DOHH2 (cell line): Measurements from ENCODE around the gene APBA2.
"Not testable (repeated sequence)": the region's sequence is repeated elsewhere in the genome, so short reads cannot be mapped to it uniquely, and the experiment has no call there.

Experiments
- H3F3A ChIP-seq: fragments of 200-600 bp; sonication (generic), shearing (Covaris generic); 2 replicates; pipeline ENCODE4 v1.6.0; 2016; ENCODE audit warnings: antibody characterized with exemption, mild to moderate bottlenecking; ENCODE audit not compliant: control insufficient read depth, insufficient read depth
- H3K27ac ChIP-seq: fragments of 200-600 bp; sonication (generic); 2 replicates; pipeline ENCODE4 v1.5.1; 2014; ENCODE audit warnings: low read depth, mild to moderate bottlenecking, low read length, moderate library complexity
- H3K27me3 ChIP-seq: fragments of 200-600 bp; sonication (generic); 2 replicates; pipeline ENCODE4 v1.6.1; 2014; ENCODE audit warnings: mild to moderate bottlenecking, low read length, mixed read lengths; ENCODE audit not compliant: control insufficient read depth
- H3K36me3 ChIP-seq: fragments of 200-600 bp; sonication (generic); 2 replicates; pipeline ENCODE4 v1.6.1; 2014; ENCODE audit warnings: mild to moderate bottlenecking, low read length, moderate library complexity, mixed read lengths; ENCODE audit not compliant: control insufficient read depth
- H3K4me1 ChIP-seq: fragments of 200-600 bp; sonication (generic); 2 replicates; pipeline ENCODE4 v1.6.1; 2014; ENCODE audit warnings: mild to moderate bottlenecking, low read length, mixed read lengths; ENCODE audit not compliant: control insufficient read depth
- H3K4me2 ChIP-seq: fragments of 200-600 bp; sonication (generic); 2 replicates; pipeline ENCODE4 v1.6.0; 2014; ENCODE audit warnings: mild to moderate bottlenecking, low read length, moderate library complexity
- H3K4me3 ChIP-seq: fragments of 200-600 bp; sonication (generic); 2 replicates; pipeline ENCODE4 v1.5.1; 2014; ENCODE audit warnings: mild to moderate bottlenecking, low read length, mixed read lengths
- H3K79me2 ChIP-seq: fragments of 200-600 bp; sonication (generic); 2 replicates; pipeline ENCODE4 v1.6.1; 2014; ENCODE audit warnings: mild to moderate bottlenecking, low read length, mixed read lengths; ENCODE audit not compliant: control insufficient read depth
- H3K9me2 ChIP-seq: fragments of 200-600 bp; sonication (generic); replicated peaks from 2 replicates; pipeline ENCODE4 v1.6.1; 2014; ENCODE audit warnings: mild to moderate bottlenecking, low read length, mixed read lengths; ENCODE audit not compliant: control insufficient read depth
- H3K9me3 ChIP-seq: fragments of 200-600 bp; sonication (generic); 2 replicates; pipeline ENCODE4 v1.6.1; 2014; ENCODE audit warnings: antibody characterized with exemption, low read length, mixed read lengths; ENCODE audit not compliant: control insufficient read depth, insufficient read depth
- H4K20me1 ChIP-seq: fragments of 200-600 bp; sonication (generic); 2 replicates; pipeline ENCODE4 v1.6.0; 2014; ENCODE audit warnings: low read depth, mild to moderate bottlenecking, antibody characterized with exemption, low read length, moderate library complexity; ENCODE audit not compliant: control insufficient read depth, insufficient read depth
- EZH2phosphoT487 ChIP-seq: fragments of 200-600 bp; sonication (generic); IDR thresholded peaks from 2 replicates; pipeline ENCODE4 v1.6.1; 2017; ENCODE audit warnings: borderline replicate concordance, mild to moderate bottlenecking, antibody characterized with exemption, low read length, moderate library complexity, mixed read lengths
- TF ChIP-seq, protein P1 (sequence below): fragments of 200-600 bp; sonication (generic); IDR thresholded peaks from one replicate; pipeline ENCODE4 v1.5.1; 2014; ENCODE audit warnings: antibody characterized with exemption, mild to moderate bottlenecking, low read depth, low read length; ENCODE audit not compliant: poor library complexity, severe bottlenecking

Gene APBA2

GRCh38 chr15:29101491-29101890, 215.7 kb downstream of the APBA2 start:
- no peaks in the 10 kb centered on the region for H3K36me3 ChIP-seq
- no peaks in the 10 kb centered on the region for H4K20me1 ChIP-seq
- no peaks in the 10 kb centered on the region for H3K9me3 ChIP-seq
- H3K4me1 ChIP-seq = peaks cover 3% of the 10 kb centered on the region
- H3K27me3 ChIP-seq = no peaks in the 10 kb centered on the region
- TF ChIP-seq, protein P1, sequence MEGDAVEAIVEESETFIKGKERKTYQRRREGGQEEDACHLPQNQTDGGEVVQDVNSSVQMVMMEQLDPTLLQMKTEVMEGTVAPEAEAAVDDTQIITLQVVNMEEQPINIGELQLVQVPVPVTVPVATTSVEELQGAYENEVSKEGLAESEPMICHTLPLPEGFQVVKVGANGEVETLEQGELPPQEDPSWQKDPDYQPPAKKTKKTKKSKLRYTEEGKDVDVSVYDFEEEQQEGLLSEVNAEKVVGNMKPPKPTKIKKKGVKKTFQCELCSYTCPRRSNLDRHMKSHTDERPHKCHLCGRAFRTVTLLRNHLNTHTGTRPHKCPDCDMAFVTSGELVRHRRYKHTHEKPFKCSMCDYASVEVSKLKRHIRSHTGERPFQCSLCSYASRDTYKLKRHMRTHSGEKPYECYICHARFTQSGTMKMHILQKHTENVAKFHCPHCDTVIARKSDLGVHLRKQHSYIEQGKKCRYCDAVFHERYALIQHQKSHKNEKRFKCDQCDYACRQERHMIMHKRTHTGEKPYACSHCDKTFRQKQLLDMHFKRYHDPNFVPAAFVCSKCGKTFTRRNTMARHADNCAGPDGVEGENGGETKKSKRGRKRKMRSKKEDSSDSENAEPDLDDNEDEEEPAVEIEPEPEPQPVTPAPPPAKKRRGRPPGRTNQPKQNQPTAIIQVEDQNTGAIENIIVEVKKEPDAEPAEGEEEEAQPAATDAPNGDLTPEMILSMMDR = no peak
- TF ChIP-seq EZH2phosphoT487 = no peak
- H3K79me2 ChIP-seq = no peaks in the 10 kb centered on the region
- no peaks in the 10 kb centered on the region for H3F3A ChIP-seq
- H3K4me2 ChIP-seq = no peak overlapping the region
- no peak overlapping the region for H3K4me3 ChIP-seq
- no peak overlapping the region for H3K27ac ChIP-seq
- no peaks in the 10 kb centered on the region for H3K9me2 ChIP-seq

DNA sequence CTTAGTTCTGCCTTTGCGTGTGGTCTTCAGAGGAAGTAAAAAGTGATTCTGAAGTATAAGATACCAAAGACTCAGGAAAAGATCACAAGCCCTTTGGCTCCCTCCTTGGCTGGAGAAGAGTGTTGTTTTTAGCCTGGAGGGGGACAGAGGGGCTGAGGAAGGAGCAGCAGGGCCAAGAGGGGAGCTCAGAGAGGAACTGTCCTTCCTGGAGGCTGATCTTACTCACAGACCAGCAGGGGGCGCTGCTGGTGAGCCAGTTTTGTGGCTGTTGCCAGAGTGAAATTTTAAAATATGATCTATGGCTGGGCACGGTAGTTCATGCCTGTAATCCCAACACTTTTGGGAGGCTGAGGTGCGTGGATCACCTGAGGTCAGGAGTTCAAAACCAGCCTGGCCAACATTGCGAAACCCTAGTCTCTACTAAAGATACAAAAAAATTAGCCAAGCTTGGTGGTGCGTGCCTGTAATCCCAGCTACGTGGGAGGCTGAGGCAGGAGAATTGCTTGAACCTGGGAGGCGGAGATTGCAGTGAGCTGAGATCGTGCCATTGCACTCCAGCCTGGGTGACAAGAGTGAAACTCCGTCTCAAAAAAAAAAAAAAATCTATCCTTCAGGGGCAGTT, 216.5 kb downstream of the APBA2 start:
- H3K27me3 ChIP-seq, H3K36me3 ChIP-seq, H3K4me1 ChIP-seq, H3K9me2 ChIP-seq, H3K4me2 ChIP-seq, H3K9me3 ChIP-seq, H4K20me1 ChIP-seq, H3K4me3 ChIP-seq, H3K79me2 ChIP-seq, H3K27ac ChIP-seq, H3F3A ChIP-seq: not testable (repeated sequence)
- TF ChIP-seq, protein P1 = peak; percentile 76

DNA sequence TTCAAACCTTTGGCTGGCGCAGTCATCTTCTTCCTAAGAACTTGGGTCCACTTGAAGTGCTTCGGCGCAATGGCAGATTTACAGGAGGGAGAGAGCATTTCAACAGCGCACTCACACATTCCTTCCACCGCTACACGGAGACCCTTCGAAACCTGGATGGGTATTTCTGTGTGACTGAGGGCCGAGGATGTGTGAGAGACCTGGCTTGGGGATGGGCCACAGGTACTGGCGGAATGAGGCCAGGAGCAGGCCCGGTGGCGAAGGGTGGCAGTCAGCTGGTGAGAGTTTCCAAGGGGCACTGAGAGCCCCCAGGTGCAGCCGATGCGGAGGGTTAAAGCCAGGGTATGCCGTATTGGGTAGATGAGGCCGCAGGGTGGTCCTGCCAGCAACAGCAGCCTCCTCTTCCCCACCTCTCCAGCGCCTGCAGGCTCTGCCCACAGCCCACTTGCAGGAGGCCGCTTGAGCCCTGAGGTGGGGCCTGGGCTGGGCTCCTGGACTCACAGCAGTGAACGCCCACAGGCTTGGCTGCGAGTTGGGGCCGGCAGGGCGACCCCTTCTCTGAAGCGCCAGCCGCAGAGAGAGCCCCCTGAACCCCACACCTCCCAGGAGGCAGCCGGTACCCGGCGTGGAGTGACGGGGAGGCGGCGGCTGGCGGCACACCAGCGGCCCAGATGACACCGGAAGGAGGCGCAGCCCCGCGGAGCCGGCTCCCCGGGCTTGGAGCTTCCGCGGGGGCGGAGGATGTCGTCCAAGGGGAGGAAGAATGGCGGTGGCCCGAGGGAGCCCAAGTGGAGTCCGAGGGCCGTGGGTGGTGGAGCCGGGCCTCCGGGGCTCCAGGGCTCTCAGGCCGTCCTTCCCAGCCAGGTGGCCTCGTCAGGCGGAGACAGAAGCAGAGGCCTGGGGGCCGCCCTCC, 217.4 kb downstream of the APBA2 start:
- Histone ChIP-seq H3K4me1 (peaks cover 3% of the 10 kb centered on the region), H3K4me3 (no peak overlapping the region), H3F3A (no peaks in the 10 kb centered on the region), H3K4me2 (no peak overlapping the region), H3K27ac (no peak overlapping the region), H3K9me3 (no peaks in the 10 kb centered on the region), H3K27me3 (no peaks in the 10 kb centered on the region), H3K9me2 (no peaks in the 10 kb centered on the region), H4K20me1 (no peaks in the 10 kb centered on the region), H3K36me3 (no peaks in the 10 kb centered on the region), H3K79me2 (no peaks in the 10 kb centered on the region)
- no peak for TF ChIP-seq EZH2phosphoT487
- TF ChIP-seq, protein P1 = no peak
